OCI-LY1 (cell line): Measurements from ENCODE around the gene ANAPC13.

Experiments used
- H2AFZ ChIP-seq: fragments of 200-600 bp; sonication (generic), shearing (Covaris generic); 2 replicates; pipeline ENCODE4 v1.6.0; 2014; ENCODE audit warnings: antibody characterized with exemption, mild to moderate bottlenecking, low read length
- H3F3A ChIP-seq: fragments of 200-600 bp; sonication (generic), shearing (Covaris generic); 2 replicates; pipeline ENCODE4 v1.6.0; 2014; ENCODE audit warnings: mild to moderate bottlenecking, antibody characterized with exemption, low read length, moderate library complexity; ENCODE audit not compliant: insufficient read depth
- H3K27ac ChIP-seq: fragments of 200-600 bp; sonication (generic); 2 replicates; pipeline ENCODE4 v1.5.1; 2014; ENCODE audit warnings: low read length, mixed run types, mild to moderate bottlenecking, low read depth; ENCODE audit not compliant: poor library complexity, severe bottlenecking
- H3K27me3 ChIP-seq: fragments of 200-600 bp; sonication (generic); 2 replicates; pipeline ENCODE4 v1.6.0; 2014; ENCODE audit warnings: antibody characterized with exemption, mild to moderate bottlenecking, low read length, moderate library complexity; ENCODE audit not compliant: insufficient read depth
- H3K36me3 ChIP-seq: fragments of 200-600 bp; sonication (generic); 2 replicates; pipeline ENCODE4 v1.6.1; 2014; ENCODE audit warnings: mild to moderate bottlenecking, antibody characterized with exemption, low read length, moderate library complexity, mixed read lengths; ENCODE audit not compliant: insufficient read depth
- H3K4me1 ChIP-seq: fragments of 200-600 bp; sonication (generic); 2 replicates; pipeline ENCODE4 v1.5.1; 2014; ENCODE audit warnings: mild to moderate bottlenecking, low read length, moderate library complexity; ENCODE audit not compliant: insufficient read depth, severe bottlenecking
- H3K4me2 ChIP-seq: fragments of 200-600 bp; sonication (generic), shearing (Covaris generic); 2 replicates; pipeline ENCODE4 v1.6.1; 2014; ENCODE audit warnings: low read length
- H3K4me3 ChIP-seq: fragments of 200-600 bp; sonication (generic); 2 replicates; pipeline ENCODE4 v1.5.1; 2014; ENCODE audit warnings: low read length, low read depth, mild to moderate bottlenecking, mixed read lengths; ENCODE audit not compliant: poor library complexity, severe bottlenecking
- H3K79me2 ChIP-seq: fragments of 200-600 bp; shearing (Covaris generic); 2 replicates; pipeline ENCODE4 v1.6.1; 2016; ENCODE audit warnings: mixed run types, low read length, mixed read lengths; ENCODE audit not compliant: insufficient read depth
- H3K9ac ChIP-seq: fragments of 200-600 bp; sonication (generic), shearing (Covaris generic); 2 replicates; pipeline ENCODE4 v1.6.1; 2014; ENCODE audit warnings: mild to moderate bottlenecking, low read length, mixed read lengths
- H3K9me2 ChIP-seq: fragments of 200-600 bp; sonication (generic), shearing (Covaris generic); 2 replicates; pipeline ENCODE4 v1.6.1; 2014; ENCODE audit warnings: low read depth, mild to moderate bottlenecking, low read length, mixed read lengths
- H3K9me3 ChIP-seq: fragments of 200-600 bp; shearing (Covaris generic); 2 replicates; pipeline ENCODE4 v1.6.1; 2014; ENCODE audit warnings: low read length, mixed read lengths
- H4K20me1 ChIP-seq: fragments of 200-600 bp; sonication (generic), shearing (Covaris generic); 2 replicates; pipeline ENCODE4 v1.6.0; 2016; ENCODE audit warnings: mild to moderate bottlenecking, low read length; ENCODE audit not compliant: insufficient read depth
- CTCF ChIP-seq: fragments of 200-600 bp; sonication (generic), shearing (Covaris generic); IDR thresholded peaks from 2 replicates; pipeline ENCODE4 v1.5.1; 2017; ENCODE audit warnings: mild to moderate bottlenecking, antibody characterized with exemption, low read length, moderate library complexity, mixed read lengths
- EZH2 ChIP-seq: fragments of 200-600 bp; sonication (generic), shearing (Covaris generic); IDR thresholded peaks from 2 replicates; pipeline ENCODE4 v1.8.0; 2017; ENCODE audit warnings: borderline replicate concordance, mixed run types, mild to moderate bottlenecking, antibody characterized with exemption, low read length, moderate library complexity, mixed read lengths

ANAPC13 gene

GRCh38 chr3:134471521-134472193, 14.1 kb downstream of the ANAPC13 start:
- no peak overlapping the region for H2AFZ ChIP-seq
- peaks cover 17% of the 10 kb centered on the region for H3K36me3 ChIP-seq
- no peak overlapping the region for H3K27ac ChIP-seq
- no peak overlapping the region for H3K4me3 ChIP-seq
- no peak overlapping the region for H3K4me2 ChIP-seq
- no peak overlapping the region for H3K9ac ChIP-seq
- no peaks in the 10 kb centered on the region for H3K9me3 ChIP-seq
- no peaks in the 10 kb centered on the region for H3F3A ChIP-seq
- H3K9me2 ChIP-seq = no peaks in the 10 kb centered on the region
- no peaks in the 10 kb centered on the region for H3K4me1 ChIP-seq
- H3K79me2 ChIP-seq = no peaks in the 10 kb centered on the region
- H4K20me1 ChIP-seq = no peaks in the 10 kb centered on the region
- TF ChIP-seq CTCF (no peak), EZH2 (no peak)
- no peaks in the 10 kb centered on the region for H3K27me3 ChIP-seq

GRCh38 chr3:134468519-134468918, 17.3 kb downstream of the ANAPC13 start:
- H3K9me2 ChIP-seq = no peaks in the 10 kb centered on the region
- no peak overlapping the region for H3K9ac ChIP-seq
- H3K4me1 ChIP-seq = no peaks in the 10 kb centered on the region

GRCh38 chr3:134466331-134466730, 19.5 kb downstream of the ANAPC13 start:
- H3K9ac ChIP-seq = no peak overlapping the region
- H3K4me3 ChIP-seq = no peak overlapping the region
- H3K36me3 ChIP-seq = no peaks in the 10 kb centered on the region
- TF ChIP-seq CTCF (no peak), EZH2 (no peak)
- H4K20me1 ChIP-seq = no peaks in the 10 kb centered on the region
- no peaks in the 10 kb centered on the region for H3K79me2 ChIP-seq
- H3K9me2 ChIP-seq = no peaks in the 10 kb centered on the region
- H3K4me2 ChIP-seq = no peak overlapping the region
- H3F3A ChIP-seq = no peaks in the 10 kb centered on the region
- no peak overlapping the region for H2AFZ ChIP-seq
- no peaks in the 10 kb centered on the region for H3K4me1 ChIP-seq
- H3K27ac ChIP-seq = no peak overlapping the region
- H3K27me3 ChIP-seq = no peaks in the 10 kb centered on the region
- H3K9me3 ChIP-seq = no peaks in the 10 kb centered on the region

More at GRCh38 chr3:134468519-134468918, 17.3 kb downstream of the ANAPC13 start:
- TF ChIP-seq CTCF (no peak), EZH2 (no peak)
- Histone ChIP-seq H3K9me3 (no peaks in the 10 kb centered on the region), H4K20me1 (no peaks in the 10 kb centered on the region), H2AFZ (no peak overlapping the region), H3K27me3 (no peaks in the 10 kb centered on the region), H3K4me3 (no peak overlapping the region), H3K27ac (no peak overlapping the region), H3F3A (no peaks in the 10 kb centered on the region), H3K79me2 (no peaks in the 10 kb centered on the region), H3K36me3 (no peaks in the 10 kb centered on the region), H3K4me2 (no peak overlapping the region)
